Measurements from ENCODE around the gene ZNF41.
"Not testable (repeated sequence)": the region's sequence is repeated elsewhere in the genome, so short reads cannot be mapped to it uniquely, and the experiment has no call there.

The ZNF41 gene

GRCh38 chrX:47492133-47492532 is 9.1 kb upstream of the ZNF41 start:
- DNase-seq (ENCODE audit: low read depth, low spot score): not testable (repeated sequence)

- no peak for DNase-seq (ENCODE audit: low read depth, low spot score)
Measured at GRCh38 chrX:47489507-47490275, 6.7 kb upstream of the ZNF41 start.

- no peak for DNase-seq (ENCODE audit: low read depth, low spot score)
Measured at GRCh38 chrX:47484885-47485284, 1.9 kb upstream of the ZNF41 start.

- no peak for DNase-seq (ENCODE audit: low read depth, low spot score)
Measured at GRCh38 chrX:47483306-47484268, 565 bp upstream of the ZNF41 start.

GRCh38 chrX:47482065-47482511 is 934 bp downstream of the ZNF41 start:
- DNase-seq (ENCODE audit: low read depth, low spot score): no peak

GRCh38 chrX:47481160-47481559 is 1.9 kb downstream of the ZNF41 start:
- no peak for DNase-seq (ENCODE audit: low read depth, low spot score)

- DNase-seq (ENCODE audit: low read depth, low spot score): no peak
Measured at GRCh38 chrX:47480576-47480975, 2.4 kb downstream of the ZNF41 start.

GRCh38 chrX:47475476-47475875 is 7.5 kb downstream of the ZNF41 start:
- no peak for DNase-seq (ENCODE audit: low read depth, low spot score)

GRCh38 chrX:47467106-47467505 is 15.9 kb downstream of the ZNF41 start:
- no peak for DNase-seq (ENCODE audit: low read depth, low spot score)

- no peak for DNase-seq (ENCODE audit: low read depth, low spot score)
Measured at GRCh38 chrX:47460561-47460960, 22.5 kb downstream of the ZNF41 start.

GRCh38 chrX:47458528-47458927 is 24.5 kb downstream of the ZNF41 start:
- DNase-seq (ENCODE audit: low read depth, low spot score): no peak

GRCh38 chrX:47456080-47456479 is 26.9 kb downstream of the ZNF41 start:
- DNase-seq (ENCODE audit: low read depth, low spot score): no peak

GRCh38 chrX:47452112-47452511 is 30.9 kb downstream of the ZNF41 start:
- DNase-seq (ENCODE audit: low read depth, low spot score): no peak

GRCh38 chrX:47448165-47448806 is 34.7 kb downstream of the ZNF41 start:
- no peak for DNase-seq (ENCODE audit: low read depth, low spot score)

- no peak for DNase-seq (ENCODE audit: low read depth, low spot score)
Measured at GRCh38 chrX:47447607-47448006, 35.4 kb downstream of the ZNF41 start.

GRCh38 chrX:47446971-47447370 is 36.1 kb downstream of the ZNF41 start:
- no peak for DNase-seq (ENCODE audit: low read depth, low spot score)

- DNase-seq (ENCODE audit: low read depth, low spot score): no peak
Measured at GRCh38 chrX:47446431-47446830, 36.6 kb downstream of the ZNF41 start.

- DNase-seq (ENCODE audit: low read depth, low spot score): no peak
Measured at GRCh38 chrX:47430925-47431324, 52.1 kb downstream of the ZNF41 start.

GRCh38 chrX:47422444-47422843 is 60.6 kb downstream of the ZNF41 start:
- no peak for DNase-seq (ENCODE audit: low read depth, low spot score)

GRCh38 chrX:47420962-47421361 is 62.1 kb downstream of the ZNF41 start:
- no peak for DNase-seq (ENCODE audit: low read depth, low spot score)

GRCh38 chrX:47420265-47420664 is 62.8 kb downstream of the ZNF41 start:
- DNase-seq (ENCODE audit: low read depth, low spot score): no peak

- DNase-seq (ENCODE audit: low read depth, low spot score): no peak
Measured at GRCh38 chrX:47413179-47413594, 69.8 kb downstream of the ZNF41 start.

Measured in activated naive CD8-positive, alpha-beta T cell treated with anti-CD3 and anti-CD28 coated beads, Interleukin-2, amount 50 U/mL, for 16 hours (primary cell).